Stimulated activated CD8-positive, alpha-beta memory T cell treated with anti-CD3 and anti-CD28 coated beads, Interleukin-7, amount 100 ng/mL, for 24 hours (primary cell): Measurements from ENCODE around the gene GIMAP5.
"Not testable (repeated sequence)": the region's sequence is repeated elsewhere in the genome, so short reads cannot be mapped to it uniquely, and the experiment has no call there.

Experiments
- DNase-seq: peaks from one replicate; pipeline ENCODE4 v3.0.0-alpha.2; 2020; ENCODE audit warnings: low read depth

The GIMAP5 gene

GRCh38 chr7:150774131-150774530 is 36.9 kb downstream of the GIMAP5 start:
- DNase-seq = not testable (repeated sequence)

GRCh38 chr7:150778014-150778737 is 41.0 kb downstream of the GIMAP5 start:
- no peak for DNase-seq

GRCh38 chr7:150778738-150779301 is 41.6 kb downstream of the GIMAP5 start:
- DNase-seq = peak; percentile 53

GRCh38 chr7:150780292-150780691 is 43.1 kb downstream of the GIMAP5 start:
- DNase-seq = no peak

- DNase-seq = no peak
These were observed 43.9 kb downstream of the GIMAP5 start for GRCh38 chr7:150781103-150781502.

- DNase-seq = no peak
These were observed 44.7 kb downstream of the GIMAP5 start for GRCh38 chr7:150781961-150782360.

GRCh38 chr7:150784120-150784736 is 47.0 kb downstream of the GIMAP5 start:
- DNase-seq = no peak

GRCh38 chr7:150784954-150785353 is 47.7 kb downstream of the GIMAP5 start:
- DNase-seq = no peak

GRCh38 chr7:150787321-150788281 is 50.4 kb downstream of the GIMAP5 start:
- DNase-seq = no peak

- DNase-seq = no peak
These were observed 51.5 kb downstream of the GIMAP5 start for GRCh38 chr7:150788474-150789269.

GRCh38 chr7:150790416-150791075 is 53.3 kb downstream of the GIMAP5 start:
- no peak for DNase-seq

GRCh38 chr7:150791304-150791703 is 54.1 kb downstream of the GIMAP5 start:
- no peak for DNase-seq

GRCh38 chr7:150791746-150792452 is 54.7 kb downstream of the GIMAP5 start:
- no peak for DNase-seq
